ENCODE results near the gene TMEM86B.

Gene TMEM86B

DNA sequence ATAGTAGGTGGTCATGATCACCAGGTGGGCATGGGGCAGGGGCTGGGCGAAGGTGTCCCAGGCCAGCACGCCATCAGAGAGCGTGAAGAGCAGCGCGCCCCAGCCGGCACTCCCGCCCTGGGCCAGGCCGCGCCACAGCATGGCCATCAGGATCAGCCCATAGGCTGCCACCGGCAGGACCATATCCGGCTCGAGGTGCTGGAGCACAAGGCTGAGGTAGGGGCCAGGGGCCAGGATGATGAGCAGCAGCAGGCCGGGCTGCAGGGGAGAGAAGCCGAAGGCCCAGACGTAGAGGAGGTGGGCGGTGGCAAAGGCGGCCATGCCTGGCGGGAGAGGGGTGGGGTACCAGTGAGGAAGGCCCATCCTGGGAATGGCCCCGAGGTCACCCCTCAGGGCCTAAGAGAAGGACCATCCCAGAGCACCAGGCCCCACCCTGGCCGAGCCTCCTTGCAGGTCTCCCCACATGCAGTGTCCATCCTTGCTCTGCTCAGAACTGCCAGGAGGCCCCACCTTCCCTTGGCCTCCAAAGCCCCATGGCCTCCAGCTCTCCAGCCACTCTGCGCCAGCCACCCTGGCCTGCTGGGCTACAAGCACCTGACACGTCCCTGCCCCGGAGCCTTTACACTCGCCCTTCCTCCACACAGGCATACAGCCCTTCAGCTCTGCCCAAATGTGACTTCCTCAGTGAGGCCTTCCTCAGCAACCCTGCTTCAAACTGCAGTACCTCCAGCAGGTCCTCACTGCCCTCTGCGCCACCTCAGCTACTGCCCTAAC lies 1.1 kb downstream of the TMEM86B start:
- ATAC-seq, result peak; percentile 13
- TF ChIP-seq, protein P1, sequence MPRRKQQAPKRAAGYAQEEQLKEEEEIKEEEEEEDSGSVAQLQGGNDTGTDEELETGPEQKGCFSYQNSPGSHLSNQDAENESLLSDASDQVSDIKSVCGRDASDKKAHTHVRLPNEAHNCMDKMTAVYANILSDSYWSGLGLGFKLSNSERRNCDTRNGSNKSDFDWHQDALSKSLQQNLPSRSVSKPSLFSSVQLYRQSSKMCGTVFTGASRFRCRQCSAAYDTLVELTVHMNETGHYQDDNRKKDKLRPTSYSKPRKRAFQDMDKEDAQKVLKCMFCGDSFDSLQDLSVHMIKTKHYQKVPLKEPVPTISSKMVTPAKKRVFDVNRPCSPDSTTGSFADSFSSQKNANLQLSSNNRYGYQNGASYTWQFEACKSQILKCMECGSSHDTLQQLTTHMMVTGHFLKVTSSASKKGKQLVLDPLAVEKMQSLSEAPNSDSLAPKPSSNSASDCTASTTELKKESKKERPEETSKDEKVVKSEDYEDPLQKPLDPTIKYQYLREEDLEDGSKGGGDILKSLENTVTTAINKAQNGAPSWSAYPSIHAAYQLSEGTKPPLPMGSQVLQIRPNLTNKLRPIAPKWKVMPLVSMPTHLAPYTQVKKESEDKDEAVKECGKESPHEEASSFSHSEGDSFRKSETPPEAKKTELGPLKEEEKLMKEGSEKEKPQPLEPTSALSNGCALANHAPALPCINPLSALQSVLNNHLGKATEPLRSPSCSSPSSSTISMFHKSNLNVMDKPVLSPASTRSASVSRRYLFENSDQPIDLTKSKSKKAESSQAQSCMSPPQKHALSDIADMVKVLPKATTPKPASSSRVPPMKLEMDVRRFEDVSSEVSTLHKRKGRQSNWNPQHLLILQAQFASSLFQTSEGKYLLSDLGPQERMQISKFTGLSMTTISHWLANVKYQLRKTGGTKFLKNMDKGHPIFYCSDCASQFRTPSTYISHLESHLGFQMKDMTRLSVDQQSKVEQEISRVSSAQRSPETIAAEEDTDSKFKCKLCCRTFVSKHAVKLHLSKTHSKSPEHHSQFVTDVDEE (CRISPR knock-in tag; IDR thresholded peaks at IDR 0.05), result no peak
- TF ChIP-seq ZFP30 (CRISPR knock-in tag; IDR thresholded peaks at IDR 0.05) (no peak), PPARA (CRISPR knock-in tag; IDR thresholded peaks at IDR 0.05; ENCODE audit: borderline replicate concordance) (no peak), ARNTL (CRISPR knock-in tag; IDR thresholded peaks at IDR 0.05; ENCODE audit: borderline replicate concordance, low read depth) (no peak), CSDC2 (CRISPR knock-in tag; IDR thresholded peaks at IDR 0.05) (no peak), ZFP3 (CRISPR knock-in tag; IDR thresholded peaks at IDR 0.05) (no peak), OSR1 (CRISPR knock-in tag; IDR thresholded peaks at IDR 0.05) (no peak), BACH2 (CRISPR knock-in tag; IDR thresholded peaks at IDR 0.05; ENCODE audit: borderline replicate concordance) (no peak)

DNA sequence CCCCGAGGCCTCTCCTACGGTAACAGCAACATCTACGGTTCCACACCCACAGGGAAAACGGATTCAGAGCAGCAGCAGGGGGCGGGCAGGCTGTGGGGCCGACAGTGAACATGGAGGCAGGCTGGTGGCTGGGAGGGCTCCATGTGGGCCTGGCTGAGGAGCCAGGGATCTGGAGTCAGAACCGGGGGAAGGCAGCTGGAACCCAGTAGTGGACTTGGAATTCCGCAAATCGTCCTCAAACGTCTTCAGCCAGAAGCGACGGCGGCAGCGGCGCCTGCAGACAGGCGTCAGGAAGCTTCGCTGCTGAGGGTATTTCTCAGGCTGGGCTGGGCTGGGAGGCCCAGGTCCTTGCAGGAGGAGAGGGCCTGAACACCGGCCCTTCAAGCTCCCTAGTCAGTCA lies 1.8 kb downstream of the TMEM86B start:
- no peak for ATAC-seq
- TF ChIP-seq CSDC2 (CRISPR knock-in tag; IDR thresholded peaks at IDR 0.05), result no peak
- no peak for TF ChIP-seq TCF4 (CRISPR knock-in tag; IDR thresholded peaks at IDR 0.05; ENCODE audit: borderline replicate concordance)
- TF ChIP-seq OSR1 (CRISPR knock-in tag; IDR thresholded peaks at IDR 0.05), result no peak
- TF ChIP-seq, protein P1 (CRISPR knock-in tag; IDR thresholded peaks at IDR 0.05), result no peak
- TF ChIP-seq, protein P2, sequence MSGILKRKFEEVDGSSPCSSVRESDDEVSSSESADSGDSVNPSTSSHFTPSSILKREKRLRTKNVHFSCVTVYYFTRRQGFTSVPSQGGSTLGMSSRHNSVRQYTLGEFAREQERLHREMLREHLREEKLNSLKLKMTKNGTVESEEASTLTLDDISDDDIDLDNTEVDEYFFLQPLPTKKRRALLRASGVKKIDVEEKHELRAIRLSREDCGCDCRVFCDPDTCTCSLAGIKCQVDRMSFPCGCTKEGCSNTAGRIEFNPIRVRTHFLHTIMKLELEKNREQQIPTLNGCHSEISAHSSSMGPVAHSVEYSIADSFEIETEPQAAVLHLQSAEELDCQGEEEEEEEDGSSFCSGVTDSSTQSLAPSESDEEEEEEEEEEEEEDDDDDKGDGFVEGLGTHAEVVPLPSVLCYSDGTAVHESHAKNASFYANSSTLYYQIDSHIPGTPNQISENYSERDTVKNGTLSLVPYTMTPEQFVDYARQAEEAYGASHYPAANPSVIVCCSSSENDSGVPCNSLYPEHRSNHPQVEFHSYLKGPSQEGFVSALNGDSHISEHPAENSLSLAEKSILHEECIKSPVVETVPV (CRISPR knock-in tag; IDR thresholded peaks at IDR 0.05), result no peak
- TF ChIP-seq GLIS3 (CRISPR knock-in tag; IDR thresholded peaks at IDR 0.05), result no peak
- TF ChIP-seq, protein P3, sequence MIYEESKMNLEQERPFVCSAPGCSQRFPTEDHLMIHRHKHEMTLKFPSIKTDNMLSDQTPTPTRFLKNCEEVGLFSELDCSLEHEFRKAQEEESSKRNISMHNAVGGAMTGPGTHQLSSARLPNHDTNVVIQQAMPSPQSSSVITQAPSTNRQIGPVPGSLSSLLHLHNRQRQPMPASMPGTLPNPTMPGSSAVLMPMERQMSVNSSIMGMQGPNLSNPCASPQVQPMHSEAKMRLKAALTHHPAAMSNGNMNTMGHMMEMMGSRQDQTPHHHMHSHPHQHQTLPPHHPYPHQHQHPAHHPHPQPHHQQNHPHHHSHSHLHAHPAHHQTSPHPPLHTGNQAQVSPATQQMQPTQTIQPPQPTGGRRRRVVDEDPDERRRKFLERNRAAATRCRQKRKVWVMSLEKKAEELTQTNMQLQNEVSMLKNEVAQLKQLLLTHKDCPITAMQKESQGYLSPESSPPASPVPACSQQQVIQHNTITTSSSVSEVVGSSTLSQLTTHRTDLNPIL (CRISPR knock-in tag; IDR thresholded peaks at IDR 0.05; ENCODE audit: low read depth), result no peak
- no peak for TF ChIP-seq ZFP30 (CRISPR knock-in tag; IDR thresholded peaks at IDR 0.05)
- no peak for TF ChIP-seq ZC3H10 (CRISPR knock-in tag; IDR thresholded peaks at IDR 0.05)
- TF ChIP-seq, protein P4, sequence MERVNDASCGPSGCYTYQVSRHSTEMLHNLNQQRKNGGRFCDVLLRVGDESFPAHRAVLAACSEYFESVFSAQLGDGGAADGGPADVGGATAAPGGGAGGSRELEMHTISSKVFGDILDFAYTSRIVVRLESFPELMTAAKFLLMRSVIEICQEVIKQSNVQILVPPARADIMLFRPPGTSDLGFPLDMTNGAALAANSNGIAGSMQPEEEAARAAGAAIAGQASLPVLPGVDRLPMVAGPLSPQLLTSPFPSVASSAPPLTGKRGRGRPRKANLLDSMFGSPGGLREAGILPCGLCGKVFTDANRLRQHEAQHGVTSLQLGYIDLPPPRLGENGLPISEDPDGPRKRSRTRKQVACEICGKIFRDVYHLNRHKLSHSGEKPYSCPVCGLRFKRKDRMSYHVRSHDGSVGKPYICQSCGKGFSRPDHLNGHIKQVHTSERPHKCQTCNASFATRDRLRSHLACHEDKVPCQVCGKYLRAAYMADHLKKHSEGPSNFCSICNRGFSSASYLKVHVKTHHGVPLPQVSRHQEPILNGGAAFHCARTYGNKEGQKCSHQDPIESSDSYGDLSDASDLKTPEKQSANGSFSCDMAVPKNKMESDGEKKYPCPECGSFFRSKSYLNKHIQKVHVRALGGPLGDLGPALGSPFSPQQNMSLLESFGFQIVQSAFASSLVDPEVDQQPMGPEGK (CRISPR knock-in tag; IDR thresholded peaks at IDR 0.05; ENCODE audit: borderline replicate concordance), result no peak
- TF ChIP-seq BACH2 (CRISPR knock-in tag; IDR thresholded peaks at IDR 0.05; ENCODE audit: borderline replicate concordance), result no peak
- no peak for TF ChIP-seq ZNF8 (CRISPR knock-in tag; IDR thresholded peaks at IDR 0.05)
- no peak for TF ChIP-seq ZNF70 (CRISPR knock-in tag; IDR thresholded peaks at IDR 0.05)
- no peak for TF ChIP-seq TOX (CRISPR knock-in tag; IDR thresholded peaks at IDR 0.05; ENCODE audit: borderline replicate concordance)
- no peak for TF ChIP-seq ZNF565 (CRISPR knock-in tag; conservative IDR thresholded peaks at IDR 0.05; ENCODE audit: low read depth)

DNA sequence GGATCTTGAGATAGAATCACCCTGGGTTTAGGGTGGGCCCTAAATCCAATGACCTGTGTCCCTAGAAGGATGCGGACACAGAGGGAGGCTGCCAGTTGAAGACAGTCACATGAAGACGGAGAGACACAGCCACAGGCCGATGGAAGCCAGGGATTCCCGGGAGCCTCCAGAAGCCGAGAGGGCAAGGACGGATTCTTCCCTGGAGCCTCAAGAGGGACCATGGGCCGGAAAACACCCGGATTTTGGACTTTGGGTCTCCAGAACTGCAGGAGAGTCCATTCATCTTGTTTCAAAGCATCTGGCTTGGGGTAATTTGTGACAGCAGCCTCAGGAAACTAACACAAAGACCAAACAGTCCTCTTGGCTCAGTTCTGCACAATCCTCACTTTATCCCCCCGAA lies 2.3 kb downstream of the TMEM86B start:
- no peak for ATAC-seq
- TF ChIP-seq ZNF8 (CRISPR knock-in tag; IDR thresholded peaks at IDR 0.05) (no peak), RARB (CRISPR knock-in tag; IDR thresholded peaks at IDR 0.05) (no peak), ZFP3 (CRISPR knock-in tag; IDR thresholded peaks at IDR 0.05) (no peak), ZNF70 (CRISPR knock-in tag; IDR thresholded peaks at IDR 0.05) (no peak), CSDC2 (CRISPR knock-in tag; IDR thresholded peaks at IDR 0.05) (no peak)
- TF ChIP-seq, protein P3 (CRISPR knock-in tag; IDR thresholded peaks at IDR 0.05; ENCODE audit: low read depth), result no peak
